Esophagus squamous epithelium (tissue), 5 donors: Measurements from ENCODE around the gene KCNK5. TPM values are rescaled to one million over a fixed set of nuclear protein-coding genes. Genes with fewer than 3 reads are reported as not detected.

ENCODE experiments used
- DNase-seq: peaks from one replicate; lab custom pipeline; 2025; lab: John Stamatoyannopoulos, UW
- H3K27ac ChIP-seq, 4 donors: fragments of 200-600 bp; sonication (generic); one replicate each; pipeline ENCODE4 v1.5.1; 2016 to 2019; ENCODE audit warnings: mild to moderate bottlenecking in 1 of 4
- H3K27me3 ChIP-seq, 4 donors: fragments of 200-600 bp; sonication (generic); 1 replicate in 3 of 4; 2 replicates in 1 of 4; pipeline versions ENCODE4 v1.5.1 to v1.6.0; 2017 to 2021; ENCODE audit warnings: antibody characterized with exemption in 1 of 4
- H3K36me3 ChIP-seq, 3 donors: fragments of 200-600 bp; sonication (generic); one replicate each; pipeline ENCODE4 v1.5.1; 2016 to 2019
- H3K4me1 ChIP-seq, 3 donors: fragments of 200-600 bp; sonication (generic); one replicate each; pipeline ENCODE4 v1.5.1; 2017 to 2019
- H3K4me3 ChIP-seq, 4 donors: fragments of 200-600 bp; sonication (generic); 1 replicate in 3 of 4; 2 replicates in 1 of 4; pipeline ENCODE4 v1.5.1; 2016 to 2019; ENCODE audit warnings: mild to moderate bottlenecking in 2 of 4, moderate library complexity in 1 of 4
- H3K9me3 ChIP-seq, 3 donors: fragments of 200-600 bp; sonication (generic); one replicate each; pipeline ENCODE4 v1.5.1; 2016 to 2019
- POLR2A ChIP-seq, 4 donors: fragments of 450-650 bp; IDR thresholded peaks; one replicate each; pipeline ENCODE4 v1.6.1; 2017; ENCODE audit warnings: antibody characterized with exemption in 4 of 4, mild to moderate bottlenecking in 4 of 4, moderate library complexity in 3 of 4
- WGBS, 2 donors: methylation state at CpG; one replicate each; pipeline ENCODE4 v1.1.5; 2018; 5-methylcytosine and 5-hydroxymethylcytosine counted together
- intact Hi-C: fragments of 100-400 bp; cut with DNase I; formaldehyde crosslinking; loops from one replicate; pipeline ENCODE4 v1.15.0; 2022
- total RNA-seq, 4 donors: library from RNA; depleted of rRNA; stranded (reverse); fragments of >200 nt; gene quantifications; one replicate each; pipeline ENCODE4 v1.1.0, GENCODE V29; 2016
- TF ChIP-seq, protein P1 (sequence below), 6 experiments: fragments of 450-650 bp in 4 of 6; fragments of 200-600 bp in 2 of 6; sonication (generic) in 2 of 6; IDR thresholded peaks; one replicate each; pipeline ENCODE4 v1.5.1; 2016 to 2019; ENCODE audit warnings: antibody characterized with exemption in 6 of 6, mild to moderate bottlenecking in 4 of 6, moderate library complexity in 4 of 6
- donor health status: DM: yes; HTN: yes; CAD: no.

KCNK5 gene
- total RNA-seq, 4 donors from 2014 or later: 6.1 to 11.0 (median 8.7) TPM

DNA sequence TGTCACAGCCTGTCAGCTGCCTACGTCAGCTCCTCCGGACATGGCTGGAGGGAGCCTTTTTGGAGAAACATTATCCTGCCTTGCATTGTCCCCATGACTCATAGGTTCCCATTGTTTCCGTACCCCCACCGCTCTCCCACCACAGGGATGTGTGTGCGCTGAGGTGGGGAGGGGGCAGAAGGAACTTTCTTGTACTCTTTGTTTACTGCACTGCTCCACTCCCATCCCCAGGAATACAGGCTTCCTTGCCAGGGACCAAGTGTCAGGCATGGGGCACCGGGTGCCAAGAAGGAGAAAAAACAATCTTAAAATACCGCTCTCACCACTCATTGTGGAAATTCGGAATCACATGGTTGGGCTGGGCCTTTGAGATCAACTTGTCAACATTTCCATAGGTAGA, 51.0 kb downstream of the KCNK5 start:
- Histone ChIP-seq H3K36me3 (no peaks in the 10 kb centered on the region), H3K4me3 (no peak overlapping the region), H3K9me3 (peaks cover 0 to 10% (median 8%) of the 10 kb centered on the region in 3 donors), H3K27ac (no peak overlapping the region), H3K27me3 (no peaks in the 10 kb centered on the region), H3K4me1 (peaks cover 0 to 8% (median 0%) of the 10 kb centered on the region in 3 donors)
- intact Hi-C loops: no loop called here
- DNase-seq: no peak
- no peak for TF ChIP-seq POLR2A (IDR thresholded peaks at IDR 0.05)
- TF ChIP-seq, protein P1, sequence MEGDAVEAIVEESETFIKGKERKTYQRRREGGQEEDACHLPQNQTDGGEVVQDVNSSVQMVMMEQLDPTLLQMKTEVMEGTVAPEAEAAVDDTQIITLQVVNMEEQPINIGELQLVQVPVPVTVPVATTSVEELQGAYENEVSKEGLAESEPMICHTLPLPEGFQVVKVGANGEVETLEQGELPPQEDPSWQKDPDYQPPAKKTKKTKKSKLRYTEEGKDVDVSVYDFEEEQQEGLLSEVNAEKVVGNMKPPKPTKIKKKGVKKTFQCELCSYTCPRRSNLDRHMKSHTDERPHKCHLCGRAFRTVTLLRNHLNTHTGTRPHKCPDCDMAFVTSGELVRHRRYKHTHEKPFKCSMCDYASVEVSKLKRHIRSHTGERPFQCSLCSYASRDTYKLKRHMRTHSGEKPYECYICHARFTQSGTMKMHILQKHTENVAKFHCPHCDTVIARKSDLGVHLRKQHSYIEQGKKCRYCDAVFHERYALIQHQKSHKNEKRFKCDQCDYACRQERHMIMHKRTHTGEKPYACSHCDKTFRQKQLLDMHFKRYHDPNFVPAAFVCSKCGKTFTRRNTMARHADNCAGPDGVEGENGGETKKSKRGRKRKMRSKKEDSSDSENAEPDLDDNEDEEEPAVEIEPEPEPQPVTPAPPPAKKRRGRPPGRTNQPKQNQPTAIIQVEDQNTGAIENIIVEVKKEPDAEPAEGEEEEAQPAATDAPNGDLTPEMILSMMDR (IDR thresholded peaks at IDR 0.05): no peak
- 85 to 87% methylated on average over 8 of the region's 8 CpGs for WGBS, 2 donors

DNA sequence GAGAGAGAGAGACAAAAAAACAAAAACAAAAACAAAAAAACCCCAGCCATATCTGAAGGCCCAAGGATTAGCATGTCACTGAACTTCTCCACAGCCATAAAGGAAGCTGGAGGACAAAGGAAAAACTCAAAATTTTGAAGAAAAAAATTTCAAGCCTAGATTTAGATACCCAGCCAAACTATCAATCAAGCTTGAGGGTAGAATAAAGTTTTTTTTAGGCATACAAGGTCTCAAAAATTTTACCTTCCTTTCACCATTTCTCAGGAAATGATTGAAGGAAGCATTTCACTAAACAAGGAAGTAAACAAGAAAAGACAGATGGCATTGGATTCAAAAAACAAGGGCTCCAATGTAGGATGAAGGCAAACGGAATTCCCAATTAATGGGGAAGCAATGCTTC, 52.1 kb downstream of the KCNK5 start:
- no peak overlapping the region for H3K4me3 ChIP-seq
- WGBS, 2 donors: 81% methylated on average over 1 of the region's 1 CpG
- H3K36me3 ChIP-seq: no peaks in the 10 kb centered on the region
- no peak for TF ChIP-seq POLR2A (IDR thresholded peaks at IDR 0.05)
- TF ChIP-seq, protein P1 (IDR thresholded peaks at IDR 0.05): no peak
- intact Hi-C loops: no loop called here
- no peak overlapping the region for H3K27ac ChIP-seq
- H3K27me3 ChIP-seq: peaks cover 0 to 3% (median 0%) of the 10 kb centered on the region in 4 donors
- H3K9me3 ChIP-seq: peaks cover 0 to 11% (median 9%) of the 10 kb centered on the region in 3 donors
- DNase-seq: no peak
- H3K4me1 ChIP-seq: no peaks in the 10 kb centered on the region

DNA sequence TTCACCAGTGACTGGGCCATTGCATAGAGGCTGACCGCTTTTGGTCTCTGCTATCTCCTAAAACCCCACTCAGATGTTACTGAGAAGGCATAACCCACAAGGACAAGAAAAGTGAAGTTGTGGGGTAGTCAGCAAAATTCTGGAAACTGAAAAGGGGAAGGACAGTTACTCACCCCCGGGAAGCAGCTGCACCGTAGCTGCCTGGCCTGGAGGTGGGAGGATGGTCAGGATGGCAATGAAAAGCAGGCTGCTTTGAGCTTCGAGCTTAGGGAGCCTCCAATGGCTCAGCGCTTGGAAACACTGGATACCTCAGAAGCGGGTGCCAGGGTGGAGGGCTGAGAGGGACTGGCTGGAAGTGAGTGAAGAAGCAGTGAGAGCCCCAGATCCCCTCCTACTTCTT, 56.0 kb downstream of the KCNK5 start:
- WGBS, 2 donors: 55 to 83% methylated on average over 5 of the region's 6 CpGs
- H3K27ac ChIP-seq: no peak overlapping the region
- no peaks in the 10 kb centered on the region for H3K36me3 ChIP-seq
- H3K27me3 ChIP-seq: peaks cover 0 to 6% (median 0%) of the 10 kb centered on the region in 4 donors
- H3K4me3 ChIP-seq: no peak overlapping the region
- no peak for DNase-seq
- TF ChIP-seq, protein P1 (IDR thresholded peaks at IDR 0.05): no peak
- no peak for TF ChIP-seq POLR2A (IDR thresholded peaks at IDR 0.05)
- intact Hi-C loops: no loop called here
- peaks cover 0 to 23% (median 19%) of the 10 kb centered on the region in 3 donors for H3K9me3 ChIP-seq
- peaks cover 0 to 20% (median 0%) of the 10 kb centered on the region in 3 donors for H3K4me1 ChIP-seq

DNA sequence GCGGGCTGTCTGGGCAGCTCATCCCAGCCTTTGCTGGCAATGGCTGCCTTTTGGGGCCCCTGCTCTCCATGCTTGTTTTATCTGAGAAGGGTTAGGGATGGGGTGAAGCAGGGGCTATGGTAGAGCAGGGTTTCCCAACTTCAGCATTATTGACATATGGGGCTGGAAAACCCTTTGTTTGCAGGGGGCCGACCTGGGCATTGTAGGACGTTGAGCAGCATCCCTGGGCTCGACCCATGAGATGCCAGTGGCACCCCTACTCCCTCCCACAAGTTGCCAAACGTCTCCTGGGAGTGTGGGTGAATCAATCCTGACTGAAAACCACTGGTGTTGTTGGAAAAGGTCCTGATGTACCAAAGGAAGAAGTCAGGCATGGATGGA, 56.9 kb downstream of the KCNK5 start:
- Histone ChIP-seq H3K27ac (no peak overlapping the region), H3K27me3 (peaks cover 0 to 6% (median 0%) of the 10 kb centered on the region in 4 donors), H3K36me3 (no peaks in the 10 kb centered on the region), H3K4me1 (peaks cover 0 to 20% (median 0%) of the 10 kb centered on the region in 3 donors), H3K9me3 (peaks cover 0 to 21% (median 17%) of the 10 kb centered on the region in 3 donors), H3K4me3 (no peak overlapping the region)
- no peak for DNase-seq
- TF ChIP-seq POLR2A (IDR thresholded peaks at IDR 0.05): no peak
- TF ChIP-seq, protein P1 (IDR thresholded peaks at IDR 0.05): no peak
- WGBS, 2 donors: 33 to 42% methylated on average over 1 to 2 of the region's 5 CpGs
- intact Hi-C loops: no loop called here

DNA sequence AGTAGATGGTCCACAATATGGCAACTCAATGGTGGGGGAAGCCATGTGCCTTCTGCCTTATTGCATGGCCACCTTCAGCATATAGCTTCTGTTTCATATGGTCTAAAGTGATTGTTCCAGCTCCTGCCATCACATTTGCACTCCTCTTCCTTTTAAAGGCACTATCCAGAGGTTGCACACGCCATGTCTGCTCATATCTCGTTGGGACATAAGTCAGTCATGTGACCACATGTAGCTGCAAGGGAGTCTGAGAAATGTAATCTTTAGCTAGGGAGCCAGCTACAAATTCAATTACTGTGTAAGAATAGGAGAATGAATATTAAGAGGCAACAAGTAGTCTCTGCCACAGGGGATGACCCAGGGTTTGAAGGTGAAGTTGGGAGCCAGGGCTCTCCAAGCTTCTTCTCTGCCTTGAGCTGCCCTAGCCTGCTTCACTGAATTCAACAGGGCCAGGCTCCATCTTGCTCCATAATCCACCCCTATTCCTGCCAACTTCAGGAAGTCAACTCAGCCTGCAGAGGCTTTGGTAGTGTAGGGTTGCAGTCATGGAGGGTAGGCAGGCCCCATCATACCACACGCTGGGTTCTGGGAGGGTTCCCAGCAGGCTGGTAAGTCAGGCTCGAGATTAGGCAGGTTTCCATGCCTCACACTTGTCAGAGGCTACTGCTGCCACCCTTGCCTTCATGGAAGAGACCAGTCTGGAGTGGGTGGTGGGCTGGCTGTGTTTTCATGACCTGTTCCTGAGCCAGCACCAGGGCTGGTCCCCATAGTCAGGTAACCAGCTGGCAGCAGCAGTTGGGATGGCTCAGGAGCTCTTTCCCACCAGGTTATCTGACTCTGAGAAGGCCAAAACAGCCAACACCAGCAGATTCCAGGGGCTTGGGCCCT, 57.5 kb downstream of the KCNK5 start:
- intact Hi-C loops: no loop called here
- Histone ChIP-seq H3K36me3 (no peaks in the 10 kb centered on the region), H3K4me3 (no peak overlapping the region), H3K27me3 (peaks cover 0 to 7% (median 0%) of the 10 kb centered on the region in 4 donors), H3K4me1 (peaks cover 0 to 21% (median 0%) of the 10 kb centered on the region in 3 donors), H3K27ac (no peak overlapping the region), H3K9me3 (peaks cover 0 to 15% (median 11%) of the 10 kb centered on the region in 3 donors)
- TF ChIP-seq, protein P1 (IDR thresholded peaks at IDR 0.05): no peak
- TF ChIP-seq POLR2A (IDR thresholded peaks at IDR 0.05): no peak
- WGBS, 2 donors: 65 to 100% methylated on average over 2 of the region's 4 CpGs
- no peak for DNase-seq
